GM18868 (cell line): ENCODE data around the gene SUGCT.

Source experiments
- ATAC-seq: cut with Tn5 transposase; IDR thresholded peaks from one replicate; pipeline ENCODE4 v1.9.1; 2021; ENCODE audit warnings: mild to moderate bottlenecking, moderate library complexity; ENCODE audit not compliant: unreplicated experiment

Gene SUGCT

DNA sequence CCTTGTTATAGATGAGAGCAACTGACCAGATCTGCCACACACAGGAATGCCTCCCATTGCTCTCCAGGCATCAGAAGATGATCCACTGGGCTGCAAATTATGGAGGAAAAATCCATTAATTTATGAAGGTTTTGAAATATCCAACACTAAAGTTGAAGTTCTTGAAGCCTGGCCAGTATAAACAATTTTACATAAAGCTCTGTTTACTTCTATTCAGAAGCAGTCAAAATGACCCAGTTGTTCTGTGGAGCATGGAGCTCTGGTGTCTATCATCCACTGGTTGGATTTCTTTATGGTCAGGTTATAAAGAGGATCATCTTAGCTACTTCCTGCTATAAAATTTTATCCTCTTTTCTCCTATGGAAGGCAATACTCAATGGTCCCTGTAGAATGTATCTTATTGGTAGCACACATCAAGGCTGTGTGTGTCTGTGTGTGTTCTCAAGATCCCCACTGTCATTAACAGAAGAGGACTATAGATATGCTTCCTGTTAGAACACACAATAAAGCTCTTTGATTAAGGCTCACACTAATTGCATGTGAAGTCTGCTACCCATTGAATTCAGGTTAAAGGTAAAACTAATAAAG, 747.4 kb downstream of the SUGCT start:
- no peak for ATAC-seq

DNA sequence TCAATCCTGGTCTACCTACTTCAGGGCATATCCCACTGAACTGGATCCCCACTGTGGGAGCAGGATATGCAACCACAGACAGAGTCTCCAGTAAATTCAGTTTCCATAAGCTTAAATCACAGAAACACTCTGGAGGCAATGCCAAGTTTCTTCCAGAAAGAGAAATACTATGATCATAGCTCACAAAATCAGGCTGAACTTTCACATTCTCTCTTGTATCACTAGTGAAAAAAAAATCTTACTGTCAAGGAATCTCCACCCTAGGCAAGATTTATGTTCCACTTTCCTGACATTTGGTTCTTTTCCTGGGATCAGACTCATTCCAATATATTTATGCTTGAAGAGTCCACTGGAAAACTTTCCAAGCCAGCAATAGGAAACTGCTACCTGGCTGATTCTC, 749.0 kb downstream of the SUGCT start:
- no peak for ATAC-seq

DNA sequence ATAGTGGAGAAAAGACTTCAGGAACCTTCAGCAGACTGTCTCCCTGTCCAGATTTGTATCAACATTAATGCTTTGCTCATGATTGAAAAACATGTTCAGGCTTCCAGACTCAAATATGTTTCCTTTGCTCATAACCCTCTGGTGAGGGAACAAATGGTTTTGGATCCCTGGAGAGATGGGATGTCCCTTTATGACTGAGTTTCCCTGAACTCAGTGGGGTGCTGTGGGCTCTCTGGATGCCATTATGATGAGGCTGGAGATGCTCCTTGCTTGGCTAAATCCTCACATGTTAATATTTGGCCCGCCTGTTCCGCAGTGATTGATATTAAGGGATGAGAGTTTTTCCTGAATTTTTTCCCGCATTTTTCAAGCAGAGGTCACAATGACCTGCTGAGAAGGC, 749.4 kb downstream of the SUGCT start:
- ATAC-seq = no peak

DNA sequence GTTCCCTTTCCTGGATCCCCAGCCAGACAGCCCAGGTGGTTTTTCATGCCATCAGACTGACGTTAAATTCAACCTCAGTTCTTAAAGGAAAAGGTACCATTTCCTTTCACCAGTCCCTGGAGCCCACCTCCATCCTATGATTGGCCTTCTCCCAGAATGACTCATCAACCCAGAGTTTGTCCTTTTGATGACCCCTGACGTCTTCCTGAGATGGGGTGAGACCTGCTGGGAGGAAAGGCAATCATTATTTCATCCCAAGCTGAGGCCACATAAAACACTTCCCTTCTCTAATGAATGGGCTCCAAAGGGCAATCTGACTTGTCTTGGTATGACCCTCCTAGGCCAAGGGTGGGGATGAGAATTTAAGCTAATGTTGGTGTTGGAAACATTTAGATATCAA, 750.7 kb downstream of the SUGCT start:
- no peak for ATAC-seq

DNA sequence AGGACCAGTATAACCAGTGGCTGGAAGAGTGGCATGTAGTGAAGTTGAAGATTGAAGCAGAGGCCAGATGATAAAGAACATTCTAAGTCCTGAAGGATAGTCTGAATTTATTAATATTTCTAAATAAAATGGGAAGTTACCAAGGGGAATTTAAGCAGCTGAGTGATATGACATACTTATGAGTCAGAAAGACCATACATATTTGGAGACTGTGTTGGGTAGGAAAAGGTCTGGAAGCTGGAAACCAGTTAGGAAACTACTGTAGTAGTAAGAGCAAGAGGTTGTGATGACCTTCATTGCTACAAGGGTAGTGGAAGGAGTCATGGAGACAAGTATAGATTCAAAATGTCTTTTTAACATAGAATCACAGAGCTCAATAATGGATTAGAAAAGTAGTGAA, 752.3 kb downstream of the SUGCT start:
- no peak for ATAC-seq

DNA sequence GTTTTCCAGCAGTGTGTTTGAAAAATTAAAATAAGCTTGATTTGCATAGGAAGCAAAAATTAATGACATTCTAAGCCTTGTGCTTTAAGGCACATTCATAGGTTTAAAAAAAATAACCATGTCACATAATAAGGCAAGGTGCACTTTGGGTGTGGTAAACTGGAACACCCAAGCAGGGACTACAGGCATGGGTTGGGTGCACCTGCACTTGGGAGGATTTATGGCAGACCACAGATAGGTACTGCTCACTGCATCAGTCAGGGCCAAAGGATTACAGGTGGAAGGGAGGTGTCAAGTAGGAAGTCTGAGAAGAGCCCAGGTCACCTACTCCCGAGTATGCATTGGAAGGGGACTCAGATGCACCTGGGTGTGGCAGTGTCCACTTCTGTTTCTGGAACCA, 753.7 kb downstream of the SUGCT start:
- no peak for ATAC-seq

DNA sequence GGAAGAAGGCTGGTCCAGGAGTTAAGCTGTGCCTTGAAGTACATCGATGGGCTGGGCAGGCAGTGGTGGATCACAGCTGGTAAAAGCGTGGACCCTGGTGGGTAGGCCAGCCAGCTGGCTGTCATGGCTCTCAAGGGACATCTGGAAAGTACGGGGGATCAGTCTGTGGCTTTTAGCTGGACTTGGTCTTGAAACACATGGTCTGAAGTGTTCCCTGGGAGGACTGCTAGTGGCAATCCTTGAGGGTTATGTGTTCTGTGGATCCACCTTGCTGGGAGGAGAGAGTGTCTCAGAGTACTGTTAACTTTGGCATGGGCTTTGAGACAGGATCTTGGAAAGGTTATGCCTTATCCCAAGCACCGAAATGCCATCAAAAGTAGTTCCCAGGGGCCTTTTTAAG, 754.3 kb downstream of the SUGCT start:
- ATAC-seq = no peak

DNA sequence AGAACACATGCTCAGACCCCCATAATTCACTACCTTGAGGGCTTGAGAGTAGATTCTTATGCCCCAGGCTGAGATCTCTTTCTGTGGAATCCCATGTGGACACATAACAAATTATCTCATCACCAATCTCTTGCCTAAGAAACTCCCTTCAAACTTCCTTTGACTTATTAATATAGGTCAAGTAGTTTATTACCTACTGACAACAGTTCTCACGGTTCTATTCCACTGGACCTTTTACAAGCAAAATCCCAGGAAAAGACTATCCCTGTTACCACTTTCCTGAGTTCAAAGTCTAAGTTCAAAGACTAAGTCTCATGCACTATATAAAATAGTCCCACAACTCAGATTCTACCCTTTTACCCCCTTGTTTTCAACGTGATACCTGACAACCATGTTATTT, 754.7 kb downstream of the SUGCT start:
- ATAC-seq = no peak

DNA sequence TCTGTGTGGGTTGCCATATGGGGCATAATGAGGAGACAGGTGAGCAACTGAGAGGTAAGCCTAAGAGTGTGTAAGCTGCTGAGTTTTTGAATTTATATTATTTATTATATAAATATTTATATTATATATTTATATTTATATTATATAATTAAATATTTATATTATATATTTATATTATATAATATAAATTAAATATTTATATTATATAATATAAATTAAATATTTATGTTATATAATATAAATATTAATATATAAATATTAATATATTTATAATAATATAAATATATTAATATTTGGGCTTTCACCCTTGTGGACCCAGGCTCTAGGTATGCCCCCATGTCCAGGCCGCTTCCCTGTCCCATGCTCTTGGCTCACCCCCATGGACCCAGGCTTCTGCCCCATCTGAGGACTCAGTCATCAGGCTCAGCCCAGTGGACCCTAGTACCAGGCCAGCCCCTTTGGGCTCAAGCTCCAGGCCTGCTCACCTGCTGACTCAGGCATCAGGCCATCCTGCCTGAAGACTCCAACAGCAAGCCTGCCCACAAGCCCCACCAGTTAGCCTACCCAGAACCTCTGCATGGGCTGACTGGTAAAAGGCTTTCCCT, 755.4 kb downstream of the SUGCT start:
- no peak for ATAC-seq

DNA sequence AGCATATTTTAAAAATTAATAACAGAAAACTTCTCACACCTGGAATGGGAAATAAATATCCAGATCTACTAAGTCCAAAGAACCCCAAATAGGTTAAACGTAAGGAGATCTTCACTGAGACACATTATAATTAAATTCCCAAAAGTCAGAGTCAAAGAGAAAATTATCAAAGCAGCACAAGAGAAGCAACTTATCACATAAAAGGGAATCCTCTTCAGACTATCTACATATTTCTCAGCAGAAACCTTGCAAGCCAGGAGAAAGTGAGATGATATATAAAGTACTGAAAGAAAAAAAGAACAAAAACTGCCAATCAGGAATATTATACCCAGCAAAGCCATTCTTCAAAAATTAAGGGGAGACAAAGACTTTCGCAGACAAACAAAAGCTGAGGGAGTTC, 756.4 kb downstream of the SUGCT start:
- no peak for ATAC-seq

DNA sequence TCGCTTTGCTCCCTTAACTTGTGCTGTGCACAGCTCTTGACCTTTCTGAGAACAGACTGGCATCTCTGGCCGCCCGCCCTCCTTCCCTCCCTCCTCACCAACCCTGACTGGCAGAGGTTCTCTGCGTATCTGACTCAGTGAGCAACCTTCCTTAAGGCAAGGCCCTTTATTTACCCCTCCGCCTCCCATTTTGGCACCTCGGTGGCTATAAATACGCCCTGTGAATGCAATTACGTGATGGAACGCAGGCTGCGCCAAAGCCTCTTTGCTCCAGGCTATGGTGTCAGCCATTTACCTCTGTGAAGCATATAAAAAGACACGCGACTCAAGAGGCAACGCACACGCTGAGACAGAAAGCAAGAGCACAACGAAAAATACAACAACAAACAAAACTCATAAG, 764.3 kb downstream of the SUGCT start:
- no peak for ATAC-seq

DNA sequence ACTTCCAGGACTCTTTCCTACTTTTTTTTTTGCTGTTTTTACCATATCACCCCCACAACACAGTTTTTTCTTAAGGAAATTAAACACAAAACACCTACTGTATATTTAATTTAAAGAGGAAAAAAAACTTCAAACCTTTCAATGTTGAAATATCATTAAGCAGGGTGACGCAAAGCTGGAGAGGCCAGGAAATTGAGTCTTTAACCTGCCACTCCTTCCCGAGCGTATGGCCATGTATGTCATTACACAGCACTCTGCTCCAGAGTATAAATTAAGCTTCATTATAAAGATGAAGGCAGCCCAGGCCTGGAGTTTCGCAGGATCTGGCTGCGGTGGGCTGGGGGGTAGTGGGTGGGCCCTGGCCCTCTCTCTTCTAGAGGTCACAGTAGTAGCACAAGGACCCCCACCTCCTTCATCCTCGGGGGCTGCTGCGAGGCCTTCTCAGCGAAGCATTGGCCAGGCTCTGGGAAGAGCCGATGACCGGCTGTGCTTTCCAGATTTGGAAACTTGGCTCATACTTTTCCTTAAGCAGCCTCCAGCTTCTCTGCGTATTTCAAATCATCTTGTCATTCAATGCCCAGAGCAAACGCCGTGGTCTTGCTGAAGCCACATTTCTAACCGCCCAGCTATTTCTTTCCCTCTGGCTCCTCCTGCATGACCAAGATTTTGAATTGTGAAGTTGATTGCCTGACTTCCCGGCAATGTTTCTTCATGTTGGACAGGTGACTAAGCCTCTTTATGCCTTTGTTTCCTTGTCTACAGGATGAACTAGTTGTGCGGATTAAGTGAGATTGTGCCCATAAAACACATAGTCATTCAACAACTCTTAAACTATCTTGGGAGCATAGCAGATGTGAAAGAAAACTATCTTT, 765.1 kb downstream of the SUGCT start:
- ATAC-seq = no peak

DNA sequence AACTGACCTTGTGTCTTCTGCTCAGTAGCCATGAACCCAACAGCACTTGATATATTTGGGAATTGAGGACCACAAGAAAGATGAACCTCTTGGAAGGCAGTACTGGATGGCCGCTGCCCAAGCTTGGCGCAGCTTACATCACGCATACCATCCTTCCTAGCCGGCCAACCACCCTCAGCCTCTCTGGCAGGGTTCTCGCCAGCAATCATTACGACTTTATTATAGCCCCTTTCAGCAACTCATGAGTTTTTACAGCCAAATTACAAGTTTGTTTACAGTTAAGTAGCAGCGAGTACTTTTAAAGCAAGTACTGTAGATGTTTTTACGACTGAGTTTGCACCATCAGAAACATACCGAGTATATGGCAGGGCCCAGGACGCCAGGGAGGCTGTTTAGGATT, 769.1 kb downstream of the SUGCT start:
- no peak for ATAC-seq

DNA sequence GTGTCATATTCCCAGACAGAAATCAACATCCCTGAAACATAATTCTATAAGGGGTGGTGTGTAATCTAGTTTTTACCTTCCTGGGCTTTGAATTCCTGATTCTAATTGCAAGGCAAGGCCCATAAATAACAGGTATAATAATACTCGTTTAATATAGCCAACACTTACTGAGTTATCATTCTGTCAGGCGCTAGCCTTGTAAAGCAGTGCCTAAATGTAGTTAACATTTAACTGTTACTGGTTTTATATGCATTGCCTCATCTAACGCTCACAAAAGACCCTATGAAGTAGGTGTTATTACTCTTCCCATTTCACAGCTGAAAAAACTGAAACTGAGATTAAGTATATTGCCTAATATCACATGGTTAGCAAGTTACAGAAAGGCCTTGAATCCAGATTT, 772.5 kb downstream of the SUGCT start:
- no peak for ATAC-seq

DNA sequence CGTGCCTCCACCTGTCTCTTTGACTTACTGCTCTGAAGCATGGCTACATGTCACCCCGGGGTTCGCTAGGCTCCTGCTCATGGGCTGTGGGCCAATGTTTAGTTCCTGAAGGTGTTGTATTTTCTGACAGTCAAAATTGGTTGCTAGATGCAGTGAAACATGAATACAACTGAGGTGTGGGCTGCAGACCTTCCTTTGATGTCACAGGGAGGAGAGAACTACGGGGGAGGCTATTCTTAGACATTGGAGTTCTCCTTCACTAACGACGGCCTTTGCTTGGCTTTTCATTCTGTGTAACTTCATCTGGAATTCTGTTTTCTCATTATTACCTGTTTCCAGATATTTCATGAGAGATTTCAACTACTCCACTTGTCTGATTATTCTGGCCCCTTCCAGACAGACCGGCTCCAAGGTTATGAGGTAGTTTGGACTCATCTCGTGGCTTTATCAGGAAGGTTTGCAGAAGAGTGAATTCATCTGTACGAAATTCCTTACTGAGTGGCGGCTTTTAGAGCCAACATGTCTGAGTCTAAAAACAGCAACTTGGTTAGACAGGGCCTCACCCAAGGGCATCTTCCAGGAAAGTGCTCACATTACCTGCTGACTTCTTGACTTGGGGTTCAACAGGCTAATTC, 774.7 kb downstream of the SUGCT start:
- ATAC-seq = no peak
